Esophagus (tissue), 2 donors: ENCODE measurements around the gene ENO3. TPM values are rescaled to one million over a fixed set of nuclear protein-coding genes. Genes with fewer than 3 reads are reported as not detected.

Experiments
- H3K27ac ChIP-seq, 2 donors: one replicate each; pipeline ENCODE4 v1.5.1; 2013; ENCODE audit warnings: low read depth in 2 of 2, mild to moderate bottlenecking in 2 of 2, inconsistent platforms in 1 of 2, low read length in 1 of 2, moderate library complexity in 1 of 2
- H3K27me3 ChIP-seq, 2 donors: one replicate each; pipeline ENCODE4 v1.6.1; 2013; ENCODE audit warnings: low read length in 2 of 2, control low read depth in 1 of 2, mild to moderate bottlenecking in 1 of 2; ENCODE audit not compliant: insufficient read depth in 2 of 2, control insufficient read depth in 1 of 2
- H3K36me3 ChIP-seq, 2 donors: one replicate each; pipeline ENCODE4 v1.6.1; 2013; ENCODE audit warnings: low read length in 1 of 2; ENCODE audit not compliant: control insufficient read depth in 2 of 2, insufficient read depth in 2 of 2
- H3K4me1 ChIP-seq, 2 donors: one replicate each; pipeline ENCODE4 v1.6.1; 2013; ENCODE audit warnings: low read length in 1 of 2; ENCODE audit not compliant: control insufficient read depth in 2 of 2, insufficient read depth in 2 of 2
- H3K4me3 ChIP-seq, 2 donors: one replicate each; pipeline ENCODE4 v1.5.1; 2013; ENCODE audit warnings: low read length in 2 of 2, mild to moderate bottlenecking in 2 of 2, low read depth in 1 of 2, moderate library complexity in 1 of 2
- H3K9me3 ChIP-seq, 2 donors: one replicate each; pipeline ENCODE4 v1.6.1; 2013; ENCODE audit warnings: mild to moderate bottlenecking in 2 of 2, low read depth in 1 of 2, low read length in 1 of 2, moderate library complexity in 1 of 2; ENCODE audit not compliant: control insufficient read depth in 2 of 2, insufficient read depth in 1 of 2
- WGBS, 2 donors: extraction: QIAGEN DNeasy Blood & Tissue Kit; methylation state at CpG; one replicate each; pipeline ENCODE4 v1.1.7; 2013; 5-methylcytosine and 5-hydroxymethylcytosine counted together
- polyA plus RNA-seq, 2 donors: library from polyadenylated mRNA; stranded (reverse); fragments of 200-250 nt; gene quantifications; one replicate each; pipeline ENCODE4 v1.2.3, GENCODE V29; 2013
- donor health status: healthy with polysubstance abuse.
- donor health status: Bipolar disorder and iron deficiency.

The ENO3 gene
- polyA plus RNA-seq, 2 donors, result 1.7 to 10.8 TPM

- H3K4me1 ChIP-seq, result peaks cover 4 to 15% of the 10 kb centered on the region in 2 donors
- 0 to 1% methylated on average over 56 to 59 of the region's 59 CpGs for WGBS, 2 donors
- H3K4me3 ChIP-seq, result peak within 1 kb of the TSS; percentile 77 to 99
- peak within 1 kb of the TSS; percentile 99 to 100 for H3K27ac ChIP-seq
- peaks cover 0 to 17% of the 10 kb centered on the region in 2 donors for H3K36me3 ChIP-seq
- no peaks in the 10 kb centered on the region for H3K9me3 ChIP-seq
- H3K27me3 ChIP-seq, result no peaks in the 10 kb centered on the region
Observed at GRCh38 chr17:4948166-4948930, 2.6 kb upstream of the ENO3 start, which contains the start of gene PFN1. Gene PFN1, minus strand, starts transcription at chr17:4948530. Its CDS starts 136 bp downstream, at chr17:4948394.

- H3K9me3 ChIP-seq, result no peaks in the 10 kb centered on the region
- H3K36me3 ChIP-seq, result peaks cover 0 to 14% of the 10 kb centered on the region in 2 donors
- no peaks in the 10 kb centered on the region for H3K27me3 ChIP-seq
- peak overlapping the region; percentile 97 to 100 for H3K27ac ChIP-seq
- peak overlapping the region; percentile 49 to 77 for H3K4me3 ChIP-seq
- 0% methylated on average over 17 to 40 of the region's 40 CpGs for WGBS, 2 donors
- H3K4me1 ChIP-seq, result peaks cover 6 to 18% of the 10 kb centered on the region in 2 donors
Observed at GRCh38 chr17:4948931-4949320, 2.0 kb upstream of the ENO3 start.

- peaks cover 0 to 13% of the 10 kb centered on the region in 2 donors for H3K36me3 ChIP-seq
- H3K4me1 ChIP-seq, result peaks cover 6 to 17% of the 10 kb centered on the region in 2 donors
- H3K27me3 ChIP-seq, result no peaks in the 10 kb centered on the region
- H3K4me3 ChIP-seq, result peak overlapping the region; percentile 49 to 77
- H3K27ac ChIP-seq, result peak overlapping the region; percentile 97 to 100
- no peaks in the 10 kb centered on the region for H3K9me3 ChIP-seq
- 0 to 1% methylated on average over 70 to 75 of the region's 75 CpGs for WGBS, 2 donors
Observed at GRCh38 chr17:4949321-4950074, 1.4 kb upstream of the ENO3 start.

GRCh38 chr17:4950075-4950745 lies 709 bp upstream of the ENO3 start:
- WGBS, 2 donors, result 6 to 7% methylated on average over 34 to 52 of the region's 52 CpGs
- Histone ChIP-seq H3K36me3 (peaks cover 0 to 8% of the 10 kb centered on the region in 2 donors), H3K27me3 (no peaks in the 10 kb centered on the region), H3K4me1 (peaks cover 6 to 14% of the 10 kb centered on the region in 2 donors), H3K9me3 (no peaks in the 10 kb centered on the region), H3K4me3 (peak overlapping the region; percentile 44 to 77), H3K27ac (peak overlapping the region; percentile 97 to 100)

- Histone ChIP-seq H3K27me3 (no peaks in the 10 kb centered on the region), H3K27ac (peak overlapping the region in 1 of 2 donors; percentile 39), H3K36me3 (peaks cover 0 to under 1% of the 10 kb centered on the region in 2 donors), H3K4me1 (peaks cover 4 to 8% of the 10 kb centered on the region in 2 donors), H3K9me3 (no peaks in the 10 kb centered on the region), H3K4me3 (no peak overlapping the region)
- 86% methylated on average over 3 of the region's 3 CpGs for WGBS, 2 donors
Observed at GRCh38 chr17:4951486-4951885, 567 bp downstream of the ENO3 start.

GRCh38 chr17:4953451-4953961 lies 2.6 kb downstream of the ENO3 start:
- peak overlapping the region in 1 of 2 donors; percentile 34 for H3K27ac ChIP-seq
- peaks cover 0 to 2% of the 10 kb centered on the region in 2 donors for H3K36me3 ChIP-seq
- H3K4me3 ChIP-seq, result no peak overlapping the region
- no peaks in the 10 kb centered on the region for H3K9me3 ChIP-seq
- H3K4me1 ChIP-seq, result peaks cover 4 to 8% of the 10 kb centered on the region in 2 donors
- WGBS, 2 donors, result 50 to 64% methylated on average over 14 of the region's 14 CpGs
- no peaks in the 10 kb centered on the region for H3K27me3 ChIP-seq

GRCh38 chr17:4955091-4955490 lies 4.2 kb downstream of the ENO3 start:
- Histone ChIP-seq H3K9me3 (no peaks in the 10 kb centered on the region), H3K27ac (no peak overlapping the region)

GRCh38 chr17:4956493-4957061 lies 5.7 kb downstream of the ENO3 start:
- H3K4me3 ChIP-seq, result no peak overlapping the region
- WGBS, 2 donors, result 83 to 86% methylated on average over 10 of the region's 10 CpGs
- H3K27ac ChIP-seq, result no peak overlapping the region
- H3K27me3 ChIP-seq, result no peaks in the 10 kb centered on the region
- peaks cover 3 to 4% of the 10 kb centered on the region in 2 donors for H3K4me1 ChIP-seq
- H3K36me3 ChIP-seq, result peaks cover 0 to 13% of the 10 kb centered on the region in 2 donors
- H3K9me3 ChIP-seq, result no peaks in the 10 kb centered on the region

More at GRCh38 chr17:4955091-4955490, 4.2 kb downstream of the ENO3 start:
- H3K36me3 ChIP-seq, result peaks cover 0 to 10% of the 10 kb centered on the region in 2 donors
- H3K4me3 ChIP-seq, result no peak overlapping the region
- 96 to 99% methylated on average over 8 of the region's 8 CpGs for WGBS, 2 donors
- peaks cover 4 to 8% of the 10 kb centered on the region in 2 donors for H3K4me1 ChIP-seq
- no peaks in the 10 kb centered on the region for H3K27me3 ChIP-seq

- H3K36me3 ChIP-seq, result peaks cover 0 to 13% of the 10 kb centered on the region in 2 donors
- no peaks in the 10 kb centered on the region for H3K27me3 ChIP-seq
- H3K9me3 ChIP-seq, result no peaks in the 10 kb centered on the region
- peaks cover 3 to 4% of the 10 kb centered on the region in 2 donors for H3K4me1 ChIP-seq
- H3K27ac ChIP-seq, result no peak overlapping the region
- H3K4me3 ChIP-seq, result no peak overlapping the region
- WGBS, 2 donors, result 60 to 63% methylated on average over 3 of the region's 3 CpGs
Observed at GRCh38 chr17:4958102-4958501, 7.2 kb downstream of the ENO3 start.
